Keratinocyte (primary cell): Measurements from ENCODE around the gene TBC1D30.

Experiments used
- CTCF ChIP-seq, 3 experiments: IDR thresholded peaks in 1 of 3; conservative IDR thresholded peaks in 1 of 3; optimal IDR thresholded peaks in 1 of 3; 2 replicates in 2 of 3; 3 replicates in 1 of 3; pipeline versions ENCODE3 to v1.5.1; 2011; ENCODE audit warnings: low read length in 3 of 3, mild to moderate bottlenecking in 3 of 3, moderate library complexity in 2 of 3, control low read depth in 1 of 3, inconsistent platforms in 1 of 3; ENCODE audit not compliant: insufficient read depth in 2 of 3; ENCODE audit errors: extremely low read depth in 1 of 3
- EZH2 ChIP-seq: IDR thresholded peaks from one replicate; pipeline ENCODE4 v1.6.1; 2012; ENCODE audit warnings: inconsistent platforms, mild to moderate bottlenecking, low read length, moderate library complexity

GRCh38 chr12:64814432-64814831, 10.0 kb upstream of the TBC1D30 start:
- TF ChIP-seq CTCF (optimal IDR thresholded peaks at IDR 0.05 in 1 of 3, IDR thresholded peaks at IDR 0.05 in 1 of 3, conservative IDR thresholded peaks at IDR 0.05 in 1 of 3; ENCODE audit: extremely low read depth in 1 of 3, insufficient read depth in 2 of 3, low read length in 3 of 3) (no peak), EZH2 (no peak)
